Subcutaneous abdominal adipose tissue (tissue), 5 donors: Measurements from ENCODE around the gene CCDC149.

ENCODE experiments used
- H3K27ac ChIP-seq: one replicate; pipeline ENCODE4 v1.7.0; 2013; ENCODE audit warnings: low read depth, mild to moderate bottlenecking, inconsistent platforms, low read length, moderate library complexity
- H3K27me3 ChIP-seq, 5 donors: one replicate each; pipeline ENCODE4 v1.7.0; 2013; ENCODE audit warnings: low read length in 5 of 5, inconsistent platforms in 1 of 5; ENCODE audit not compliant: control insufficient read depth in 5 of 5, insufficient read depth in 4 of 5
- H3K36me3 ChIP-seq, 5 donors: one replicate each; pipeline ENCODE4 v1.7.0; 2013; ENCODE audit warnings: low read length in 5 of 5; ENCODE audit not compliant: control insufficient read depth in 5 of 5, insufficient read depth in 5 of 5
- H3K4me1 ChIP-seq, 5 donors: one replicate each; pipeline ENCODE4 v1.7.0; 2013; ENCODE audit warnings: low read length in 5 of 5, mild to moderate bottlenecking in 3 of 5, moderate library complexity in 1 of 5; ENCODE audit not compliant: control insufficient read depth in 5 of 5, insufficient read depth in 5 of 5
- H3K4me3 ChIP-seq, 5 donors: one replicate each; pipeline ENCODE4 v1.7.0; 2013; ENCODE audit warnings: low read length in 5 of 5, low read depth in 1 of 5
- H3K9ac ChIP-seq, 5 donors: one replicate each; pipeline ENCODE4 v1.7.0; 2013; ENCODE audit warnings: low read length in 5 of 5, mild to moderate bottlenecking in 4 of 5, moderate library complexity in 3 of 5
- H3K9me3 ChIP-seq, 5 donors: one replicate each; pipeline ENCODE4 v1.7.0; 2013; ENCODE audit warnings: low read length in 5 of 5; ENCODE audit not compliant: control insufficient read depth in 5 of 5
- donor health status: healthy.
- donor health status: healthy.
- donor health status: healthy.
- donor health status: healthy.
- donor health status: healthy.

CCDC149 gene

GRCh38 chr4:24764345-24764744 lies 148.5 kb downstream of the CCDC149 start:
- no peak overlapping the region for H3K9ac ChIP-seq
- no peaks in the 10 kb centered on the region for H3K4me1 ChIP-seq
- no peaks in the 10 kb centered on the region for H3K9me3 ChIP-seq
- no peaks in the 10 kb centered on the region for H3K36me3 ChIP-seq
- no peak overlapping the region for H3K27ac ChIP-seq
- no peak overlapping the region for H3K4me3 ChIP-seq
- no peaks in the 10 kb centered on the region for H3K27me3 ChIP-seq

DNA sequence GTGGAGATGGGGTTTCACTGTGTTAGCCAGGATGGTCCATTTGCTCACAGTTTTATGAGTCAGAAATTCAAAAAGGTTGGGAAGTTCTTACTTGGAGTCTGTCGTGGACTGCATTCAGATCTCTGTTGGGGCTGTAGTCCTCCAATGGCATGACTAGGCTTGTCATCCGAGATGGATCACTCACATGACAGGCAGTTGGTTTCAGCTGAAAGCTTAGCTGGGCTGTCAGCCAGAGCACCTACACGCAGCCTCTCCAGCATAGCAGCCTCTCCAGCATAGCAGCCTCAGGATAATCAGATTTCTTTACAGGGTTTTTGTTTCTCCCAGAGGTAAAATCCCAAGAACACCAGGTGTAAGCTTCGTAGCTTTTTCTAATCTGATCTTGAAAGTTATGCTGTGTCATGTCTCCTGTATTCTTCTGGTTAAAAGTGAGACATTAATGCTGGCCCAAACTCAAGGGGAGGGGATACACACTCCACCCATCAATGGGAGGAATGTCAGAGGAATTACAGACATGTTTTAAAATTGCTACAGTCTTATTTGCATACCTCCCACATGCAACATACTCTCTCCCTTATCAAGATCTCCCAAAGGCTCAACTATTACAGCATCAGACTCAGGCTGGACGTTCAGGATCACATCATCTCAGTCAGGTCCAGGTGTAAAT lies 149.1 kb downstream of the CCDC149 start:
- Histone ChIP-seq H3K27me3 (no peaks in the 10 kb centered on the region), H3K4me1 (no peaks in the 10 kb centered on the region), H3K27ac (no peak overlapping the region)

More for the DNA sequence above, 149.1 kb downstream of the CCDC149 start:
- Histone ChIP-seq H3K9me3 (no peaks in the 10 kb centered on the region), H3K36me3 (no peaks in the 10 kb centered on the region), H3K9ac (no peak overlapping the region), H3K4me3 (no peak overlapping the region)
